Measurements from ENCODE around the gene CHIC2. TPM values are rescaled to one million over a fixed set of nuclear protein-coding genes. Genes with fewer than 3 reads are reported as not detected.

The CHIC2 gene
- total RNA-seq, 2 experiments from 2014 or later = 30.4 to 38.6 TPM

GRCh38 chr4:54091637-54092404 is 27.4 kb upstream of the CHIC2 start:
- Histone ChIP-seq H3K9me2 (ENCODE audit: insufficient read depth, low read length) (no peaks in the 10 kb centered on the region), H3K27ac (ENCODE audit: low read depth, low read length, poor library complexity, severe bottlenecking) (no peak overlapping the region), H4K20me1 (ENCODE audit: insufficient read depth, low read length) (no peaks in the 10 kb centered on the region), H3K4me2 (ENCODE audit: low read length) (peak overlapping the region; percentile 82), H3K79me2 (ENCODE audit: insufficient read depth, low read depth, low read length) (no peaks in the 10 kb centered on the region), H3K4me3 (ENCODE audit: low read depth, low read length, poor library complexity, severe bottlenecking) (peak overlapping the region; percentile 63), H3K36me3 (ENCODE audit: insufficient read depth, low read length) (no peaks in the 10 kb centered on the region), H2AFZ (ENCODE audit: low read length) (peak overlapping the region; percentile 91), H3K4me1 (ENCODE audit: insufficient read depth, low read length, poor library complexity, severe bottlenecking) (peaks cover 28% of the 10 kb centered on the region), H3K9me3 (ENCODE audit: low read length) (no peaks in the 10 kb centered on the region)
- intact Hi-C loops (cut with micrococcal nuclease; ENCODE audit: unreplicated experiment) = no loop called here
- ChIA-PET POLR2A (interaction anchor here (1.3 kb wide), 1 partner anchor 19 kb away, joined by 4 read pairs; no protein-coding TSS in a partner anchor), CTCF (ENCODE audit: unreplicated experiment) (interaction anchor here (1.0 kb wide), 1 partner anchor 24 kb away, joined by 3 read pairs; no protein-coding TSS in a partner anchor)
- peak; percentile 84 for DNase-seq (ENCODE audit: low spot score)
- no TSS peak for BruUV-seq (replicated peaks)
- TF ChIP-seq EZH2phosphoT487 (IDR thresholded peaks at IDR 0.05; ENCODE audit: borderline replicate concordance, low read depth, low read length) = no peak
- TF ChIP-seq CTCF (conservative IDR thresholded peaks at IDR 0.05; ENCODE audit: low read length) = no peak

GRCh38 chr4:54090804-54091623 is 26.6 kb upstream of the CHIC2 start:
- peak overlapping the region; percentile 82 for H3K4me2 ChIP-seq (ENCODE audit: low read length)
- BruUV-seq (replicated peaks) = no TSS peak
- DNase-seq (ENCODE audit: low spot score) = no peak
- H3K4me3 ChIP-seq (ENCODE audit: low read depth, low read length, poor library complexity, severe bottlenecking) = peak overlapping the region; percentile 63
- intact Hi-C loops (cut with micrococcal nuclease; ENCODE audit: unreplicated experiment) = no loop called here
- H3K9me3 ChIP-seq (ENCODE audit: low read length) = no peaks in the 10 kb centered on the region
- H3K27ac ChIP-seq (ENCODE audit: low read depth, low read length, poor library complexity, severe bottlenecking) = no peak overlapping the region
- no peaks in the 10 kb centered on the region for H3K36me3 ChIP-seq (ENCODE audit: insufficient read depth, low read length)
- ChIA-PET CTCF (ENCODE audit: unreplicated experiment) (interaction anchor here (1.0 kb wide), 1 partner anchor 23 kb away, joined by 3 read pairs; no protein-coding TSS in a partner anchor), POLR2A (interaction anchor here (1.2 to 1.3 kb wide), 2 partner anchors 9 to 18 kb away, joined by 4 to 5 read pairs; partner anchors contain the start of gene GSX2)
- no peaks in the 10 kb centered on the region for H4K20me1 ChIP-seq (ENCODE audit: insufficient read depth, low read length)
- H3K79me2 ChIP-seq (ENCODE audit: insufficient read depth, low read depth, low read length) = no peaks in the 10 kb centered on the region
- H2AFZ ChIP-seq (ENCODE audit: low read length) = peak overlapping the region; percentile 91
- H3K9me2 ChIP-seq (ENCODE audit: insufficient read depth, low read length) = no peaks in the 10 kb centered on the region
- TF ChIP-seq EZH2phosphoT487 (IDR thresholded peaks at IDR 0.05; ENCODE audit: borderline replicate concordance, low read depth, low read length) = no peak
- TF ChIP-seq CTCF (conservative IDR thresholded peaks at IDR 0.05; ENCODE audit: low read length) = no peak
- peaks cover 28% of the 10 kb centered on the region for H3K4me1 ChIP-seq (ENCODE audit: insufficient read depth, low read length, poor library complexity, severe bottlenecking)
